Cardiac muscle cell (in vitro differentiated cells and primary cell): ENCODE data around the gene ZNF750. TPM values are rescaled to one million over a fixed set of nuclear protein-coding genes. Genes with fewer than 3 reads are reported as not detected.

Experiments used
- DNase-seq, 2 donors: peaks; one replicate each; pipeline versions ENCODE4 v3.0.0 to v3.0.0-alpha.2; 2010 to 2017; ENCODE audit warnings: low read depth in 1 of 2, low spot score in 1 of 2
- H3K27ac ChIP-seq: fragments of 200-600 bp; sonication (generic); 2 replicates; pipeline ENCODE4 v1.5.1; 2016
- H3K27me3 ChIP-seq: fragments of 200-600 bp; sonication (generic); 2 replicates; pipeline ENCODE4 v1.6.0; 2016; ENCODE audit warnings: control low read depth
- H3K36me3 ChIP-seq: fragments of 200-600 bp; sonication (generic); 2 replicates; pipeline ENCODE4 v1.5.1; 2016; ENCODE audit warnings: control low read depth
- H3K4me1 ChIP-seq: fragments of 200-600 bp; sonication (generic); 2 replicates; pipeline ENCODE4 v1.8.1; 2017; ENCODE audit warnings: low read depth, mild to moderate bottlenecking, mixed run types
- H3K4me3 ChIP-seq: fragments of 200-600 bp; sonication (generic); 2 replicates; pipeline ENCODE4 v1.5.1; 2016; ENCODE audit warnings: mild to moderate bottlenecking
- H3K9me3 ChIP-seq: fragments of 200-600 bp; sonication (generic); 2 replicates; pipeline ENCODE4 v1.5.1; 2017; ENCODE audit warnings: low read depth, mild to moderate bottlenecking, control low read depth
- polyA plus RNA-seq: library from polyadenylated mRNA; unstranded; fragments of >200 nt; fragmentation: Nextera tagmentation; extraction: Ambion mirVana; gene quantifications from 2 replicates; pipeline ENCODE4 v1.2.1, GENCODE V29; 2016
- total RNA-seq: library from RNA; depleted of rRNA; stranded (reverse); fragments of >200 nt; gene quantifications from 2 replicates; pipeline ENCODE4 v1.2.3, GENCODE V29; 2016
- TF ChIP-seq, protein P1 (sequence below): IDR thresholded peaks from 2 replicates; pipeline ENCODE4 v1.5.1; 2012; ENCODE audit warnings: low read depth, mild to moderate bottlenecking, low read length

ZNF750 gene
- total and polyA plus RNA-seq, 2 experiments from 2014 or later = 0.49 TPM; not detected in 1

DNA sequence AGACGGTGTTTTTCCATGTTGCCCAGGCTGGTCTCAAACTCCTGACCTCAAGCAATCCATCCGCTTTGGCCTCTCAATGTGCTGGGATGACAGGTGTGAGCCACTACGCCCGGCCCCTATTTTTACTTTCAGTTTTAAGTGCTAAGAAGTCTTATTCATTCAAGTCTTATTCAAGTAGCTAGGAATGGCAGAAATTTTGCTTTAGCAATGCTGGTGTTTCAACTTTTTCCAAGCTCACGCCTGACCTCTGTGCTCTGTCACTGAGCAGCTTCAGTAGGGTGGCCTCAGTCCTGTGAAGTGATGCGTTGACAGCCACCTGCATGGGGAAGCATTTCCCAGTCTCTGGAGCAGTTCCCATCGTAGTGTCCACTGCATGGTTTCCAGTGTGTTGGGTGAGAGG is 12.9 kb downstream of the ZNF750 start:
- H3K27ac ChIP-seq = peak overlapping the region; percentile 63
- peak in 1 of 2 donors; percentile 80 for DNase-seq
- H3K9me3 ChIP-seq = no peaks in the 10 kb centered on the region
- H3K36me3 ChIP-seq = no peaks in the 10 kb centered on the region
- H3K4me3 ChIP-seq = no peak overlapping the region
- H3K4me1 ChIP-seq = peaks cover 16% of the 10 kb centered on the region
- TF ChIP-seq, protein P1, sequence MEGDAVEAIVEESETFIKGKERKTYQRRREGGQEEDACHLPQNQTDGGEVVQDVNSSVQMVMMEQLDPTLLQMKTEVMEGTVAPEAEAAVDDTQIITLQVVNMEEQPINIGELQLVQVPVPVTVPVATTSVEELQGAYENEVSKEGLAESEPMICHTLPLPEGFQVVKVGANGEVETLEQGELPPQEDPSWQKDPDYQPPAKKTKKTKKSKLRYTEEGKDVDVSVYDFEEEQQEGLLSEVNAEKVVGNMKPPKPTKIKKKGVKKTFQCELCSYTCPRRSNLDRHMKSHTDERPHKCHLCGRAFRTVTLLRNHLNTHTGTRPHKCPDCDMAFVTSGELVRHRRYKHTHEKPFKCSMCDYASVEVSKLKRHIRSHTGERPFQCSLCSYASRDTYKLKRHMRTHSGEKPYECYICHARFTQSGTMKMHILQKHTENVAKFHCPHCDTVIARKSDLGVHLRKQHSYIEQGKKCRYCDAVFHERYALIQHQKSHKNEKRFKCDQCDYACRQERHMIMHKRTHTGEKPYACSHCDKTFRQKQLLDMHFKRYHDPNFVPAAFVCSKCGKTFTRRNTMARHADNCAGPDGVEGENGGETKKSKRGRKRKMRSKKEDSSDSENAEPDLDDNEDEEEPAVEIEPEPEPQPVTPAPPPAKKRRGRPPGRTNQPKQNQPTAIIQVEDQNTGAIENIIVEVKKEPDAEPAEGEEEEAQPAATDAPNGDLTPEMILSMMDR = no peak
- no peaks in the 10 kb centered on the region for H3K27me3 ChIP-seq

DNA sequence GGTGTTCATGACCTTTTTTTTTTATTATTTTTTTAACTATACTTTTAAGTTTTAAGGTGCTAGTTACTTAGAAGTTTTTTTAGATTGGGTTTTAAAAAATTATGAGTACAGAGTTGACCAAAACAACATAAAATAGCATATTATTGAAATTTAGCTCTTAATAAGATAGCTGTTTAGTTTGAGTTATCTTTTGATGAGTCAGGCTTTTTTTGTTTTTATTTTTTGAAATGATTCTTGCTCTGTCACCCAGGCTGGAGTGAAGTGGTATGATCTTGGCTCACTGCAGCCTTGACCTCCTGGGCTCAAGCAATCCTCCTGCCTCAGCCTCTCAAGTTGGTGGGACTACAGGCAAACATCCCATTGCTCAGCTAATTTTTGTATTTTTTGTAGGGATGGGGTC is 13.6 kb downstream of the ZNF750 start:
- H3K36me3 ChIP-seq = no peaks in the 10 kb centered on the region
- peak overlapping the region; percentile 63 for H3K27ac ChIP-seq
- H3K4me1 ChIP-seq = peaks cover 16% of the 10 kb centered on the region
- TF ChIP-seq, protein P1 = no peak
- no peaks in the 10 kb centered on the region for H3K27me3 ChIP-seq
- no peak overlapping the region for H3K4me3 ChIP-seq
- no peaks in the 10 kb centered on the region for H3K9me3 ChIP-seq
- DNase-seq = no peak

DNA sequence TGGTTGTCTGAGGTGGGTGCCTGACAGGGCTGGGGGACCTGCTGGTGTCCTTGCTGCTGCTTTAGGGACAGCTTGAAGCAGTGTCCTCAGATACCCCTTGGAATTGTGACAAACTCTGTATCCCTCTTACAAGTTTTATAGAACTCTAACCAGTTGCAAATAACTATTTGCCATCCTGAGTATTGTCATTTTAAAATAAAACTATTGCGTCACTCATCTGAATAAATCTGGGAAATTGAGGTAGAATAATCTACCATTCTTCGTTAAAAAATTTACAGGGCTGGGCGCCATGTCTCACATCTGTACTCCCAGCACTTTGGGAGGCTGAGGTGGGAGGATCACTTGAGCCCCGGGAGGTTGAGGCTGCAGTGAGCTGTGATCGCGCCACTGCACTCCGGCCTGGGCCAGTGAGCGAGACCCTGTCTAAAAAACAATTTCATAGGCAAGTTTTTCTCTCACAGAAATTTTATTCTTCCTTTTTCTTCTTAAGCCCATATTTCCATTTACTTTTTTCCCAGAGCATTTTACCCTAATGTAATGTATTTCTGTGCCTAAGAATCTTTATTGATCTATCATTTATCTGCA is 14.2 kb downstream of the ZNF750 start:
- no peaks in the 10 kb centered on the region for H3K36me3 ChIP-seq
- H3K4me3 ChIP-seq = no peak overlapping the region
- H3K4me1 ChIP-seq = peaks cover 16% of the 10 kb centered on the region
- no peaks in the 10 kb centered on the region for H3K9me3 ChIP-seq
- no peak overlapping the region for H3K27ac ChIP-seq
- TF ChIP-seq, protein P1 = no peak
- DNase-seq = no peak
- H3K27me3 ChIP-seq = no peaks in the 10 kb centered on the region

DNA sequence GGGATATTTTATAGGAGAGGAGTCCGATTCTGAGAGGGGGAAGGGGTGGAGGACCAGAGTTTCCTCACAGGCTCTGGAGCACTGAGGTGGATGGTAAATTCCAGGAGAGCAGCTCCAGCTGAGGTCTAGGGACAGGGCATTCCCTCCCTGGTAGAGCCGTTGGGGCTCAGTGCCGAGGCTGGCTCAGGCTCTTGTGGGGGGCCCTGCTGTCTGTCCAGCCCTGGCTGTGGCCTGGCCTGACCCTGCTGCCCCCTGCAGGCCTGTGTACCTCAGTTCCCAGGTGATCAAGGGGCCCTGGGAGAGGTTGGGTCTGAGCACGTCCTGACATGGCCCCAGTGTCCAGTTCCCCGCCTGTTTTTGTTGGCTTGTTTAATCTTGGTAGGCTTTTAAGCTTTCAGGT is 16.8 kb downstream of the ZNF750 start:
- no peaks in the 10 kb centered on the region for H3K9me3 ChIP-seq
- no peaks in the 10 kb centered on the region for H3K36me3 ChIP-seq
- no peaks in the 10 kb centered on the region for H3K27me3 ChIP-seq
- H3K27ac ChIP-seq = no peak overlapping the region
- H3K4me3 ChIP-seq = no peak overlapping the region
- DNase-seq = peak in 1 of 2 donors; percentile 23
- H3K4me1 ChIP-seq = peaks cover 16% of the 10 kb centered on the region
- TF ChIP-seq, protein P1 = peak; percentile 17

DNA sequence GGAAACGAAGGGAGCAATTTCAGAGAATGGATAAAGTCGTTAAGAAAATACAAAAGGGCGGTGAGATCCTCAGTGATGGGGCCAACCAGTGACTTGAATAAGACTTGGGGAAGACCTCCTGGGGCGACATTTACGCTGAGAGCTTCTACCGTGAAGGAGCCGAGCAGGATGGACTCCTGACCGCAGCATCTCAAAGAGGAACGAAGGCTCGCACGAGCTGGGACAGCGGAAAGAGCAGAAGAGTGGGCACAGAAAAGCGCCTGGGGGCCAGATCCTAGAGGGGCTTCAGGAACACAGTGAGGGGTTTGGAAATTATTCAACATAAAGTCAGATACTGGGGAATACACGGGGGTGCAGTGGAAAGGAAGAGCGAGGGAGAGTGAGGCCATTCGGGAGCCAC is 17.5 kb downstream of the ZNF750 start:
- Histone ChIP-seq H3K4me1 (peaks cover 14% of the 10 kb centered on the region), H3K27me3 (no peaks in the 10 kb centered on the region), H3K9me3 (no peaks in the 10 kb centered on the region), H3K27ac (no peak overlapping the region), H3K36me3 (no peaks in the 10 kb centered on the region), H3K4me3 (no peak overlapping the region)
- DNase-seq = no peak
- TF ChIP-seq, protein P1 = no peak
